Endodermal cell (in vitro differentiated cells): ENCODE data around the gene CNIH3. TPM values are rescaled to one million over a fixed set of nuclear protein-coding genes. Genes with fewer than 3 reads are reported as not detected.

ENCODE experiments used
- DNase-seq: peaks from one replicate; pipeline ENCODE4 v3.0.0-alpha.2; 2017
- H3K27ac ChIP-seq: 2 replicates; pipeline ENCODE4 v1.5.1; 2013; ENCODE audit warnings: mild to moderate bottlenecking, low read depth, low read length, moderate library complexity
- H3K27me3 ChIP-seq: 2 replicates; pipeline ENCODE4 v1.6.1; 2013; ENCODE audit warnings: mild to moderate bottlenecking, low read length, moderate library complexity; ENCODE audit not compliant: insufficient read depth, control insufficient read depth, poor library complexity, severe bottlenecking
- H3K36me3 ChIP-seq: 2 replicates; pipeline ENCODE4 v1.7.0; 2013; ENCODE audit warnings: mild to moderate bottlenecking, low read length, moderate library complexity; ENCODE audit not compliant: control insufficient read depth, insufficient read depth
- H3K4me1 ChIP-seq: one replicate; pipeline ENCODE4 v1.7.0; 2013; ENCODE audit warnings: low read length; ENCODE audit not compliant: control insufficient read depth, insufficient read depth
- H3K4me3 ChIP-seq: 2 replicates; pipeline ENCODE4 v1.5.1; 2013; ENCODE audit warnings: mild to moderate bottlenecking, low read length, moderate library complexity
- H3K9ac ChIP-seq: 2 replicates; pipeline ENCODE4 v1.6.1; 2013; ENCODE audit warnings: mild to moderate bottlenecking, low read length, moderate library complexity; ENCODE audit not compliant: poor library complexity, severe bottlenecking; ENCODE audit errors: extremely low read depth
- H3K9me3 ChIP-seq: 2 replicates; pipeline ENCODE4 v1.6.1; 2013; ENCODE audit warnings: mild to moderate bottlenecking, low read length, moderate library complexity; ENCODE audit not compliant: control insufficient read depth
- H3K27ac Mint-ChIP-seq: 2 replicates; pipeline ENCODE4 v1.8.0; 2020; ENCODE audit warnings: mixed read lengths
- H3K27me3 Mint-ChIP-seq: 2 replicates; pipeline ENCODE4 v1.8.0; 2021; ENCODE audit warnings: mild to moderate bottlenecking, mixed read lengths; ENCODE audit not compliant: insufficient read depth
- H3K36me3 Mint-ChIP-seq: 2 replicates; pipeline ENCODE4 v1.8.0; 2020; ENCODE audit warnings: low read depth, mixed read lengths
- H3K4me1 Mint-ChIP-seq: 2 replicates; pipeline ENCODE4 v1.8.0; 2020; ENCODE audit warnings: mixed read lengths
- H3K4me3 Mint-ChIP-seq: 2 replicates; pipeline ENCODE4 v1.8.0; 2020; ENCODE audit warnings: mild to moderate bottlenecking, moderate library complexity, mixed read lengths
- H3K9me3 Mint-ChIP-seq: 2 replicates; pipeline ENCODE4 v1.8.0; 2020; ENCODE audit warnings: mild to moderate bottlenecking, mixed read lengths
- WGBS, 2 experiments: methylation state at CpG; one replicate each; pipeline versions ENCODE4 v1.1.5 to v1.1.7; 2013; ENCODE audit warnings: missing lambda C conversion rate in 2 of 2, mixed read lengths in 1 of 2; ENCODE audit not compliant: insufficient coverage in 1 of 2, insufficient read length in 1 of 2; 5-methylcytosine and 5-hydroxymethylcytosine counted together
- total RNA-seq, 2 donors: library from RNA; stranded (reverse); fragmentation: NEBNext Ultra II Directional in 1 of 2; extraction: Animal tissue kit (Norgen Biotek cat#: 25700) in 1 of 2; gene quantifications; 2 replicates in 1 of 2; 3 replicates in 1 of 2; pipeline ENCODE4 v1.2.1, GENCODE V29; 2021
- TF ChIP-seq, protein P1 (sequence below): fragments of 200-600 bp; sonication (generic); conservative IDR thresholded peaks from 2 replicates; pipeline ENCODE4 v1.5.0; 2021; ENCODE audit warnings: antibody characterized with exemption, mild to moderate bottlenecking

CNIH3 gene
- total RNA-seq, 2 donors from 2014 or later, result 4.5 to 6.6 TPM

DNA sequence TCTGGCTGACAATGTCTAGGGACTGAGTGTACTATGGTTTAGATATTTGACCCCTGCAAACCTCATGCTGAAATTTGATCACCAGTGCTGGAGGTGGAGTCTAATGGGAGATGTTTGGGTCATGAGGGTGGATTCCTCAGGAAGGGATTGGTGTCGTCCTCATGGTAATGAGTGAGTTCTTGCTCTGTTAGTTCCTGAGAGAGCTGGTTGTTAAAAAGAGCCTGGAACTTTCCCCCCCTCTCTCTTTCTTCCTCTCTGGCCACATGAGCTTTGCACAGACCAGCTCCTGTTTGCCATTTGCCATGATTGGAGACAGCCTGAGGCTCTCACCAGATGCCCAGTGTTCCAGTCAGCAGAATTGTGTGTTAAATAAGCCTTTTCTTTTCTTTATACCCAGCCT lies 36.6 kb upstream of the CNIH3 start:
- H3K36me3 ChIP-seq, result no peaks in the 10 kb centered on the region
- WGBS, 2 experiments, result 80% methylated on average over 1 of the region's 1 CpG; no CpG with 5 or more reads in 1 of the 2 experiments
- H3K9ac ChIP-seq, result no peak overlapping the region
- peaks cover 5% of the 10 kb centered on the region for H3K4me1 Mint-ChIP-seq
- no peak for DNase-seq
- H3K9me3 Mint-ChIP-seq, result peaks cover 13% of the 10 kb centered on the region
- H3K27me3 Mint-ChIP-seq, result no peaks in the 10 kb centered on the region
- H3K4me3 ChIP-seq, result no peak overlapping the region
- peaks cover 17% of the 10 kb centered on the region for H3K9me3 ChIP-seq
- no peaks in the 10 kb centered on the region for H3K27me3 ChIP-seq
- TF ChIP-seq, protein P1, sequence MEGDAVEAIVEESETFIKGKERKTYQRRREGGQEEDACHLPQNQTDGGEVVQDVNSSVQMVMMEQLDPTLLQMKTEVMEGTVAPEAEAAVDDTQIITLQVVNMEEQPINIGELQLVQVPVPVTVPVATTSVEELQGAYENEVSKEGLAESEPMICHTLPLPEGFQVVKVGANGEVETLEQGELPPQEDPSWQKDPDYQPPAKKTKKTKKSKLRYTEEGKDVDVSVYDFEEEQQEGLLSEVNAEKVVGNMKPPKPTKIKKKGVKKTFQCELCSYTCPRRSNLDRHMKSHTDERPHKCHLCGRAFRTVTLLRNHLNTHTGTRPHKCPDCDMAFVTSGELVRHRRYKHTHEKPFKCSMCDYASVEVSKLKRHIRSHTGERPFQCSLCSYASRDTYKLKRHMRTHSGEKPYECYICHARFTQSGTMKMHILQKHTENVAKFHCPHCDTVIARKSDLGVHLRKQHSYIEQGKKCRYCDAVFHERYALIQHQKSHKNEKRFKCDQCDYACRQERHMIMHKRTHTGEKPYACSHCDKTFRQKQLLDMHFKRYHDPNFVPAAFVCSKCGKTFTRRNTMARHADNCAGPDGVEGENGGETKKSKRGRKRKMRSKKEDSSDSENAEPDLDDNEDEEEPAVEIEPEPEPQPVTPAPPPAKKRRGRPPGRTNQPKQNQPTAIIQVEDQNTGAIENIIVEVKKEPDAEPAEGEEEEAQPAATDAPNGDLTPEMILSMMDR, result no peak
- no peak overlapping the region for H3K27ac Mint-ChIP-seq
- H3K4me3 Mint-ChIP-seq, result no peak overlapping the region
- H3K27ac ChIP-seq, result no peak overlapping the region
- no peaks in the 10 kb centered on the region for H3K36me3 Mint-ChIP-seq
- no peaks in the 10 kb centered on the region for H3K4me1 ChIP-seq

DNA sequence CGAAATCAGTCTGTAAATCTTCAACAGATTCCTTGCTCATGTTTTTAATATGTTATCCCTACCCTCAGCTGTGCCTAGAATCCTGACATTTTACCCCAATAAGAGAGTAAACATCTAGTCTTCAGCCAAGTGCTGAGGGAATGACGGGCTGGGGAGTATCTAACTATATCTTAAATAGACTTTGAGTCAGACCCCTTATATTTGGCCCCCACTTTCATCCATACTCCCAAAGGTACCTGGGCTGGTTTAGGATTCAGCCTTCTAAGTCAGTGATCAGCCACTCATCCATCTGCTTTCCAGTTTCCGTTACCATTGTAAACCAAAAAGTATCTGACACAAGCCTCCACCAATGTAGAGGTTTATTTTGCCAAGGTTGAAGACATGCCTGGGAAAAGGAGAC lies 36.1 kb upstream of the CNIH3 start:
- Histone ChIP-seq H3K4me3 (no peak overlapping the region), H3K4me1 (no peaks in the 10 kb centered on the region), H3K27me3 (no peaks in the 10 kb centered on the region), H3K36me3 (no peaks in the 10 kb centered on the region), H3K27ac (no peak overlapping the region), H3K9me3 (peaks cover 17% of the 10 kb centered on the region), H3K9ac (no peak overlapping the region)
- no peaks in the 10 kb centered on the region for H3K27me3 Mint-ChIP-seq
- DNase-seq, result no peak
- H3K4me3 Mint-ChIP-seq, result no peak overlapping the region
- no peak overlapping the region for H3K27ac Mint-ChIP-seq
- TF ChIP-seq, protein P1, result no peak
- peaks cover 13% of the 10 kb centered on the region for H3K9me3 Mint-ChIP-seq
- H3K36me3 Mint-ChIP-seq, result no peaks in the 10 kb centered on the region
- 95 to 100% methylated on average over 1 to 3 of the region's 3 CpGs for WGBS, 2 experiments
- H3K4me1 Mint-ChIP-seq, result peaks cover 5% of the 10 kb centered on the region

DNA sequence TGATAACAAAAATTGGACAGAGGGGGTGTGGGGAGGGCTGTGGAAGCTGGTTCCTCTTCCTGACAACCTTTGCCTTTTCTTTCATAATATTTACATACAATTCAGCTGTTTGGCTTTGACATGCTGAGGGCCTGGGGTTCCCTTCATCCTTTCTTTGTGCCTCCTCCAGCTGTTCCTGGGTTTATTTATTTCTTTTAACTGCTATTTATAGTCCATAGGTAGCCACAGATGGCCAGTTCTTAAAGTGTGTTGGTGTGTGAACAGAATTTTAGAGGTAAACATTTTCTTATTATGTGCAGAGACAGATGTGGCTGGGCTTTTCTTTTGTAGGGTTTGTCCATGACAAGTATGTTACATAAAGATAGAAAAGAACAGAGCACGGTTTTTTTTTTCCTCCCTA lies 34.1 kb upstream of the CNIH3 start:
- no peaks in the 10 kb centered on the region for H3K36me3 ChIP-seq
- H3K9me3 ChIP-seq, result peaks cover 7% of the 10 kb centered on the region
- no peaks in the 10 kb centered on the region for H3K27me3 Mint-ChIP-seq
- H3K27ac ChIP-seq, result no peak overlapping the region
- TF ChIP-seq, protein P1, result no peak
- H3K4me1 Mint-ChIP-seq, result peaks cover 5% of the 10 kb centered on the region
- H3K4me3 ChIP-seq, result no peak overlapping the region
- no peaks in the 10 kb centered on the region for H3K36me3 Mint-ChIP-seq
- H3K4me3 Mint-ChIP-seq, result no peak overlapping the region
- peaks cover 8% of the 10 kb centered on the region for H3K9me3 Mint-ChIP-seq
- no peaks in the 10 kb centered on the region for H3K27me3 ChIP-seq
- DNase-seq, result no peak
- no peak overlapping the region for H3K9ac ChIP-seq
- H3K27ac Mint-ChIP-seq, result no peak overlapping the region
- no CpG with 5 or more reads among the region's 1 CpG for WGBS, 2 experiments
- no peaks in the 10 kb centered on the region for H3K4me1 ChIP-seq
